Panc1 (cell line): ENCODE measurements around the gene PEX7.

Source experiments
- POLR2AphosphoS5 ChIP-seq: IDR thresholded peaks from 2 replicates; pipeline ENCODE4 v1.6.1; 2012; ENCODE audit warnings: mild to moderate bottlenecking, low read depth, low read length, moderate library complexity
- SIN3A ChIP-seq: IDR thresholded peaks from 2 replicates; pipeline ENCODE4 v1.6.1; 2012; ENCODE audit warnings: low read depth, mild to moderate bottlenecking, low read length, moderate library complexity, borderline replicate concordance; ENCODE audit not compliant: insufficient read depth
- TCF7L2 ChIP-seq: IDR thresholded peaks from 2 replicates; pipeline ENCODE4 v1.6.1; 2011; ENCODE audit warnings: mild to moderate bottlenecking, low read depth, low read length, inconsistent platforms
- TF ChIP-seq, protein P1 (sequence below): fragments of 450-650 bp; IDR thresholded peaks from 2 replicates; pipeline ENCODE4 v1.5.1; 2017; ENCODE audit warnings: mild to moderate bottlenecking
- TF ChIP-seq, protein P2 (sequence below), 2 experiments: IDR thresholded peaks; 2 replicates each; pipeline ENCODE4 v1.6.1; 2011 to 2012; ENCODE audit warnings: low read depth in 2 of 2, control low read depth in 1 of 2, low read length in 1 of 2, mild to moderate bottlenecking in 1 of 2, moderate library complexity in 1 of 2; ENCODE audit not compliant: insufficient read depth in 1 of 2

DNA sequence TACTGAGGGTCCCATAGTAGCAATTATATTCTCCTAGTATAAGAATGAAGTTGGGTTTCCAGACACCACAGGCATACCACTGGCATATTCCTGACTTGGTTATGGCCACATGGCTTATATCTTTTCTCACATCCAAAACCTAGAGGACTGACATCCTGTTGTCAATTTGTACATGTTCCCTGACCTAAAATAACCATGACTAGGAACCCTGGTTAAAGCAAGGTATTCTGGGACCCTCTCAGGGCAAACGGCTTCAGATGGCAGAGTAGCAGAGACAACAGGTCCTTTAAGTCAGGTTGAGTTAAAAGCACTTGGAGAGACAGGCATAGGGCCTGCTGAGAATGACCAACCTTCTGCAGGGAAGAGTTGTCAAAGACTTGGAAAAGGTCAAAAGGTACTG, 42.7 kb upstream of the PEX7 start:
- TF ChIP-seq POLR2AphosphoS5: no peak
- TF ChIP-seq, protein P1, sequence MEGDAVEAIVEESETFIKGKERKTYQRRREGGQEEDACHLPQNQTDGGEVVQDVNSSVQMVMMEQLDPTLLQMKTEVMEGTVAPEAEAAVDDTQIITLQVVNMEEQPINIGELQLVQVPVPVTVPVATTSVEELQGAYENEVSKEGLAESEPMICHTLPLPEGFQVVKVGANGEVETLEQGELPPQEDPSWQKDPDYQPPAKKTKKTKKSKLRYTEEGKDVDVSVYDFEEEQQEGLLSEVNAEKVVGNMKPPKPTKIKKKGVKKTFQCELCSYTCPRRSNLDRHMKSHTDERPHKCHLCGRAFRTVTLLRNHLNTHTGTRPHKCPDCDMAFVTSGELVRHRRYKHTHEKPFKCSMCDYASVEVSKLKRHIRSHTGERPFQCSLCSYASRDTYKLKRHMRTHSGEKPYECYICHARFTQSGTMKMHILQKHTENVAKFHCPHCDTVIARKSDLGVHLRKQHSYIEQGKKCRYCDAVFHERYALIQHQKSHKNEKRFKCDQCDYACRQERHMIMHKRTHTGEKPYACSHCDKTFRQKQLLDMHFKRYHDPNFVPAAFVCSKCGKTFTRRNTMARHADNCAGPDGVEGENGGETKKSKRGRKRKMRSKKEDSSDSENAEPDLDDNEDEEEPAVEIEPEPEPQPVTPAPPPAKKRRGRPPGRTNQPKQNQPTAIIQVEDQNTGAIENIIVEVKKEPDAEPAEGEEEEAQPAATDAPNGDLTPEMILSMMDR: no peak
- TF ChIP-seq, protein P2, sequence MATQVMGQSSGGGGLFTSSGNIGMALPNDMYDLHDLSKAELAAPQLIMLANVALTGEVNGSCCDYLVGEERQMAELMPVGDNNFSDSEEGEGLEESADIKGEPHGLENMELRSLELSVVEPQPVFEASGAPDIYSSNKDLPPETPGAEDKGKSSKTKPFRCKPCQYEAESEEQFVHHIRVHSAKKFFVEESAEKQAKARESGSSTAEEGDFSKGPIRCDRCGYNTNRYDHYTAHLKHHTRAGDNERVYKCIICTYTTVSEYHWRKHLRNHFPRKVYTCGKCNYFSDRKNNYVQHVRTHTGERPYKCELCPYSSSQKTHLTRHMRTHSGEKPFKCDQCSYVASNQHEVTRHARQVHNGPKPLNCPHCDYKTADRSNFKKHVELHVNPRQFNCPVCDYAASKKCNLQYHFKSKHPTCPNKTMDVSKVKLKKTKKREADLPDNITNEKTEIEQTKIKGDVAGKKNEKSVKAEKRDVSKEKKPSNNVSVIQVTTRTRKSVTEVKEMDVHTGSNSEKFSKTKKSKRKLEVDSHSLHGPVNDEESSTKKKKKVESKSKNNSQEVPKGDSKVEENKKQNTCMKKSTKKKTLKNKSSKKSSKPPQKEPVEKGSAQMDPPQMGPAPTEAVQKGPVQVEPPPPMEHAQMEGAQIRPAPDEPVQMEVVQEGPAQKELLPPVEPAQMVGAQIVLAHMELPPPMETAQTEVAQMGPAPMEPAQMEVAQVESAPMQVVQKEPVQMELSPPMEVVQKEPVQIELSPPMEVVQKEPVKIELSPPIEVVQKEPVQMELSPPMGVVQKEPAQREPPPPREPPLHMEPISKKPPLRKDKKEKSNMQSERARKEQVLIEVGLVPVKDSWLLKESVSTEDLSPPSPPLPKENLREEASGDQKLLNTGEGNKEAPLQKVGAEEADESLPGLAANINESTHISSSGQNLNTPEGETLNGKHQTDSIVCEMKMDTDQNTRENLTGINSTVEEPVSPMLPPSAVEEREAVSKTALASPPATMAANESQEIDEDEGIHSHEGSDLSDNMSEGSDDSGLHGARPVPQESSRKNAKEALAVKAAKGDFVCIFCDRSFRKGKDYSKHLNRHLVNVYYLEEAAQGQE (IDR thresholded peaks at IDR 0.05; ENCODE audit: insufficient read depth in 1 of 2, low read depth in 2 of 2, low read length in 1 of 2): no peak
- no peak for TF ChIP-seq TCF7L2
- no peak for TF ChIP-seq SIN3A
